Caco-2 (cell line): ENCODE measurements around the gene RUNX1. TPM values are rescaled to one million over a fixed set of nuclear protein-coding genes. Genes with fewer than 3 reads are reported as not detected.

Experiments used
- BruUV-seq: library from RNA; stranded (reverse); fragments of 400-500 nt; replicated peaks from 2 replicates; lab custom pipeline; 2021; lab: Mats Ljungman, UMichigan
- CTCF ChIA-PET: fragments of 300-600 bp; sonication (Branson Sonifier 250); formaldehyde crosslinking; loops from one replicate; lab custom pipeline; 2022; ENCODE audit warnings: antibody characterized with exemption; lab: Charles Lee
- POLR2A ChIA-PET: fragments of 300-600 bp; sonication (Branson Sonifier 250); formaldehyde crosslinking; loops from one replicate; lab custom pipeline; 2022; ENCODE audit warnings: antibody characterized with exemption; lab: Charles Lee
- DNase-seq, 2 experiments: peaks; one replicate each; pipeline versions ENCODE4 v3.0.0 to v3.0.0-alpha.2; 2020 to 2022
- H3K27me3 ChIP-seq: replicated peaks from 2 replicates; pipeline ENCODE4 v1.6.0; 2011; ENCODE audit warnings: low read length; ENCODE audit not compliant: control insufficient read depth, insufficient read depth
- H3K36me3 ChIP-seq: 2 replicates; pipeline ENCODE4 v1.5.1; 2011; ENCODE audit warnings: low read length; ENCODE audit not compliant: control insufficient read depth, insufficient read depth
- H3K4me1 ChIP-seq: fragments of 250-450 bp; sonication (Bioruptor Pico); 2 replicates; pipeline ENCODE4 v1.5.1; 2020; ENCODE audit warnings: mild to moderate bottlenecking
- H3K4me3 ChIP-seq: 2 replicates; pipeline ENCODE4 v1.5.1; 2011; ENCODE audit warnings: low read depth, mild to moderate bottlenecking, control low read depth, low read length
- H3K9me3 ChIP-seq: fragments of 250-450 bp; sonication (Bioruptor Pico); 2 replicates; pipeline ENCODE4 v1.5.1; 2020; ENCODE audit warnings: mild to moderate bottlenecking, moderate library complexity
- H3K27ac Mint-ChIP-seq: one replicate; pipeline ENCODE4 v1.8.0; 2022; ENCODE audit warnings: mixed read lengths; ENCODE audit not compliant: unreplicated experiment
- H3K27me3 Mint-ChIP-seq: one replicate; pipeline ENCODE4 v1.8.0; 2022; ENCODE audit warnings: mixed read lengths; ENCODE audit not compliant: insufficient read depth, unreplicated experiment
- H3K36me3 Mint-ChIP-seq: one replicate; pipeline ENCODE4 v1.8.0; 2022; ENCODE audit warnings: mild to moderate bottlenecking, mixed read lengths; ENCODE audit not compliant: insufficient read depth, unreplicated experiment
- H3K4me1 Mint-ChIP-seq: one replicate; pipeline ENCODE4 v1.8.0; 2022; ENCODE audit warnings: low read depth, mixed read lengths; ENCODE audit not compliant: unreplicated experiment
- H3K4me3 Mint-ChIP-seq: one replicate; pipeline ENCODE4 v1.8.0; 2022; ENCODE audit warnings: mild to moderate bottlenecking, moderate library complexity, mixed read lengths; ENCODE audit not compliant: unreplicated experiment
- H3K9me3 Mint-ChIP-seq: one replicate; pipeline ENCODE4 v1.8.0; 2022; ENCODE audit warnings: mixed read lengths; ENCODE audit not compliant: unreplicated experiment
- CTCF ChIP-seq, 2 experiments: fragments of 200-600 bp in 1 of 2; IDR thresholded peaks; 1 replicate in 1 of 2; 2 replicates in 1 of 2; pipeline versions ENCODE4 v1.5.1 to v1.8.0; 2011 to 2022; ENCODE audit warnings: antibody characterized with exemption in 1 of 2, control low read depth in 1 of 2, inconsistent platforms in 1 of 2, low read depth in 1 of 2, low read length in 1 of 2, mild to moderate bottlenecking in 1 of 2, moderate library complexity in 1 of 2; ENCODE audit not compliant: insufficient read depth in 1 of 2, severe bottlenecking in 1 of 2, unreplicated experiment in 1 of 2
- intact Hi-C: fragments of 100-400 bp; cut with micrococcal nuclease; formaldehyde crosslinking; loops from one replicate; pipeline ENCODE4 v1.10.0; 2022; ENCODE audit not compliant: unreplicated experiment
- total RNA-seq: library from RNA; stranded (reverse); gene quantifications from 2 replicates; pipeline ENCODE4 v1.2.3, GENCODE V29; 2022

Gene RUNX1
- total RNA-seq, 1 experiment from 2014 or later = 11.7 TPM

DNA sequence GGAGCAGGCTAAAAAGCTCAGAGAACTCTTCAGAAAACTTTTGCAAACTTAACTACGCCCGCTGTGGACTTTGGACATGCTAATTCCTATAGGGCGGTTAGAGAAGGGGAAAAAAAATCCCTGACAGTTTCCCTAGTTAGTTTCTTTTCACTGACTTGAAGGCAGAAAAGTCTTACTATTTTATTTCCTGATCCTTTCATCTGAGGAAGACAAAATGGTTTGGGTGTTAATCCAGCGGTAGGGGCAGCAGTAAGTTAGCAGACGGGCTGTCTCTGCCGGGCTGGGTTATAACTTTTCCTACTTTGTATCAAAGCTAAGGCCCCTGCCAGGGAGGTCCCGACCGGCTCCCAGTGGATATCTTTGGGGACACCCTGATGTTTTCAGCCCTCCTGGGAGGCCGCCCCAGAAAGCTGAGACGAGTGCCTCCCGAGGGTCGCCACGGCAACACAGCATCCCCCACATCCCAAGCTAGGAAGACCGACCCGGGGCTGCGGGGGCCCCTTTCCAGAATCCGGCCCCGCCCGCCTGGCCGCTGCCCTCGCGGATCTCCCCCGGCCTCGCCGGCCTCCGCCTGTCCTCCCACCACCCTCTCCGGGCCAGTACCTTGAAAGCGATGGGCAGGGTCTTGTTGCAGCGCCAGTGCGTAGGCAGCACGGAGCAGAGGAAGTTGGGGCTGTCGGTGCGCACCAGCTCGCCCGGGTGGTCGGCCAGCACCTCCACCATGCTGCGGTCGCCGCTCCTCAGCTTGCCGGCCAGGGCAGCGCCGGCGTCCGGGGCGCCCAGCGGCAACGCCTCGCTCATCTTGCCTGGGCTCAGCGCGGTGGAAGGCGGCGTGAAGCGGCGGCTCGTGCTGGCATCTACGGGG, 162.6 kb downstream of the RUNX1 start:
- H3K9me3 Mint-ChIP-seq = no peaks in the 10 kb centered on the region
- no peaks in the 10 kb centered on the region for H3K4me1 ChIP-seq
- DNase-seq = peak in 1 of 2 experiments; percentile 33
- H3K36me3 Mint-ChIP-seq = peaks cover 17% of the 10 kb centered on the region
- H3K4me3 Mint-ChIP-seq = peak overlapping the region; percentile 93
- no peaks in the 10 kb centered on the region for H3K9me3 ChIP-seq
- TF ChIP-seq CTCF (IDR thresholded peaks at IDR 0.05; ENCODE audit: insufficient read depth in 1 of 2, low read depth in 1 of 2, low read length in 1 of 2, severe bottlenecking in 1 of 2, unreplicated experiment in 1 of 2) = no peak
- peak overlapping the region; percentile 70 for H3K4me3 ChIP-seq
- no peaks in the 10 kb centered on the region for H3K36me3 ChIP-seq
- CTCF ChIA-PET = interaction anchor here (0.6 to 5.2 kb wide), 4 partner anchors 91 to 622 kb away, joined by 4 to 47 read pairs (median 4); no protein-coding TSS in a partner anchor
- POLR2A ChIA-PET = interaction anchor here (1.6 kb wide), 1 partner anchor 141 kb away, joined by 6 read pairs; no protein-coding TSS in a partner anchor
- BruUV-seq = no TSS peak
- peaks cover 7% of the 10 kb centered on the region for H3K4me1 Mint-ChIP-seq
- intact Hi-C loops = loop anchor here (1.0 to 10.0 kb wide), 2 partner anchors 85 to 328 kb away; no protein-coding TSS in a partner anchor
- no peaks in the 10 kb centered on the region for H3K27me3 Mint-ChIP-seq
- peaks cover 2% of the 10 kb centered on the region; the same call in 1 of the 2 replicates for H3K27me3 ChIP-seq
- H3K27ac Mint-ChIP-seq = no peak overlapping the region

- Histone ChIP-seq H3K4me3 (peak overlapping the region; percentile 70), H3K27me3 (peaks cover 2% of the 10 kb centered on the region; the same call in 1 of the 2 replicates), H3K4me1 (no peaks in the 10 kb centered on the region), H3K36me3 (no peaks in the 10 kb centered on the region), H3K9me3 (no peaks in the 10 kb centered on the region)
- no peak for DNase-seq
- Mint-ChIP-seq H3K27me3 (no peaks in the 10 kb centered on the region), H3K36me3 (peaks cover 17% of the 10 kb centered on the region), H3K9me3 (no peaks in the 10 kb centered on the region), H3K27ac (no peak overlapping the region), H3K4me3 (peak overlapping the region; percentile 93), H3K4me1 (peaks cover 7% of the 10 kb centered on the region)
- intact Hi-C loops = loop anchor here (1.0 to 10.0 kb wide), 2 partner anchors 84 to 329 kb away; no protein-coding TSS in a partner anchor
- TSS peak; percentile 3 for BruUV-seq
- ChIA-PET POLR2A (interaction anchor here (0.5 to 1.6 kb wide), 3 partner anchors 33 to 813 kb away, joined by 3 to 7 read pairs (median 6); no protein-coding TSS in a partner anchor), CTCF (interaction anchor here (1.3 to 5.2 kb wide), 3 partner anchors 91 to 622 kb away, joined by 4 to 47 read pairs (median 5); no protein-coding TSS in a partner anchor)
- no peak for TF ChIP-seq CTCF (IDR thresholded peaks at IDR 0.05; ENCODE audit: insufficient read depth in 1 of 2, low read depth in 1 of 2, low read length in 1 of 2, severe bottlenecking in 1 of 2, unreplicated experiment in 1 of 2)
Observed at GRCh38 chr21:34885626-34886239, 163.4 kb downstream of the RUNX1 start.

DNA sequence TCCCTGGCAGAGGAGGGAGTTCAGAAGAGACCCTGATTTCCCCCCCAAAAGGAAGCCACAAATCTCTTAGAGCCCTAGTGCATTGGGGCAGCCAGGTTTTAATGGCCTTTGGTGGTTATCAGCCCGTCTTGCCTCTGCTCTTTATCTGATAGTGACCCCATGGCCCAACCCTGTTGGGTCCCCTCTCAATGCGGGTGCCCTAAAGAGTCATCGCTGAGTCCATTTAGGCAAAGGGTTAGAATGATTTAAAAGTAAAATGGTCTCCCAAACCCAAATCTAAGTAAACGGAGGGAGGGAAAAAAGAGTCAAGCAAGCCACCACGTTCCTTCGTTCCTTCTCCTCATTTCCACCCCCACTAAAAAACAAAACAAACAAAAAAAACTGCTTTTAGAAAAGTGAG, 164.0 kb downstream of the RUNX1 start:
- Mint-ChIP-seq H3K9me3 (no peaks in the 10 kb centered on the region), H3K4me3 (peak overlapping the region; percentile 93), H3K27me3 (no peaks in the 10 kb centered on the region), H3K4me1 (peaks cover 7% of the 10 kb centered on the region), H3K27ac (no peak overlapping the region), H3K36me3 (peaks cover 17% of the 10 kb centered on the region)
- no TSS peak for BruUV-seq
- DNase-seq = no peak
- no peaks in the 10 kb centered on the region for H3K4me1 ChIP-seq
- ChIA-PET CTCF (interaction anchor here (1.4 to 5.2 kb wide), 2 partner anchors 90 to 140 kb away, joined by 4 to 47 read pairs; no protein-coding TSS in a partner anchor), POLR2A (interaction anchor here (0.5 to 1.6 kb wide), 3 partner anchors 33 to 812 kb away, joined by 3 to 7 read pairs (median 6); no protein-coding TSS in a partner anchor)
- H3K4me3 ChIP-seq = no peak overlapping the region
- no peak for TF ChIP-seq CTCF (IDR thresholded peaks at IDR 0.05; ENCODE audit: insufficient read depth in 1 of 2, low read depth in 1 of 2, low read length in 1 of 2, severe bottlenecking in 1 of 2, unreplicated experiment in 1 of 2)
- no peaks in the 10 kb centered on the region for H3K9me3 ChIP-seq
- peaks cover 2% of the 10 kb centered on the region; the same call in 1 of the 2 replicates for H3K27me3 ChIP-seq
- no peaks in the 10 kb centered on the region for H3K36me3 ChIP-seq
- intact Hi-C loops = loop anchor here (10.0 kb wide), 1 partner anchor 330 kb away; no protein-coding TSS in a partner anchor
